GM23338 (cell line): ENCODE data around the gene NEU3. TPM values are rescaled to one million over a fixed set of nuclear protein-coding genes. Genes with fewer than 3 reads are reported as not detected.
"Not testable (repeated sequence)": the region's sequence is repeated elsewhere in the genome, so short reads cannot be mapped to it uniquely, and the experiment has no call there.

ENCODE experiments used
- ATAC-seq: fragments of 200-7000 bp; cut with Tn5 transposase; 3 replicates; pipeline ENCODE4 v1.9.1; 2020
- DNase-seq: peaks from one replicate; pipeline ENCODE4 v3.0.0-alpha.2; 2015; ENCODE audit warnings: low spot score
- H2AFZ ChIP-seq: fragments of 200-600 bp; sonication (generic); 2 replicates; pipeline ENCODE4 v1.8.0; 2016; ENCODE audit warnings: antibody characterized with exemption, mild to moderate bottlenecking, moderate library complexity
- H3F3A ChIP-seq: fragments of 200-600 bp; sonication (generic); replicated peaks from 2 replicates; pipeline ENCODE4 v1.8.0; 2017; ENCODE audit warnings: antibody characterized with exemption, mixed run types, low read depth
- H3K27ac ChIP-seq: fragments of 200-600 bp; sonication (generic); 2 replicates; pipeline ENCODE4 v1.6.1; 2016; ENCODE audit warnings: low read depth
- H3K27me3 ChIP-seq: fragments of 200-600 bp; sonication (generic); 2 replicates; pipeline ENCODE4 v1.8.0; 2016; ENCODE audit warnings: mild to moderate bottlenecking, mixed run types, moderate library complexity; ENCODE audit not compliant: insufficient read depth
- H3K36me3 ChIP-seq: fragments of 200-600 bp; sonication (generic); 2 replicates; pipeline ENCODE4 v1.8.0; 2016; ENCODE audit warnings: mild to moderate bottlenecking; ENCODE audit not compliant: insufficient read depth
- H3K4me1 ChIP-seq: fragments of 200-600 bp; sonication (generic); 2 replicates; pipeline ENCODE4 v1.8.0; 2016; ENCODE audit warnings: mild to moderate bottlenecking, moderate library complexity; ENCODE audit not compliant: insufficient read depth
- H3K4me2 ChIP-seq: fragments of 200-600 bp; sonication (generic); 2 replicates; pipeline ENCODE4 v1.7.1; 2017; ENCODE audit warnings: mixed run types
- H3K4me3 ChIP-seq: fragments of 200-600 bp; sonication (generic); 2 replicates; pipeline ENCODE4 v1.6.1; 2016; ENCODE audit warnings: mixed run types
- H3K79me2 ChIP-seq: fragments of 200-600 bp; sonication (generic); replicated peaks from 2 replicates; pipeline ENCODE4 v1.8.0; 2017; ENCODE audit warnings: mild to moderate bottlenecking; ENCODE audit not compliant: insufficient read depth
- H3K9me2 ChIP-seq: fragments of 200-600 bp; sonication (generic); 2 replicates; pipeline ENCODE4 v1.8.0; 2017; ENCODE audit not compliant: insufficient read depth
- H4K20me1 ChIP-seq: fragments of 200-600 bp; sonication (generic); replicated peaks from 2 replicates; pipeline ENCODE4 v1.8.0; 2017; ENCODE audit warnings: mild to moderate bottlenecking; ENCODE audit not compliant: insufficient read depth
- H3K27ac Mint-ChIP-seq: 2 replicates; pipeline ENCODE4 v1.8.0; 2020; ENCODE audit warnings: inconsistent platforms, mild to moderate bottlenecking, moderate library complexity, mixed read lengths
- H3K27me3 Mint-ChIP-seq: 3 replicates; pipeline ENCODE4 v1.8.0; 2022; ENCODE audit warnings: low read depth, mild to moderate bottlenecking, moderate library complexity, mixed read lengths, inconsistent platforms; ENCODE audit not compliant: insufficient read depth, poor library complexity
- H3K36me3 Mint-ChIP-seq: 3 replicates; pipeline ENCODE4 v1.8.0; 2021; ENCODE audit warnings: low read depth, mild to moderate bottlenecking, inconsistent platforms, moderate library complexity, mixed read lengths
- H3K4me1 Mint-ChIP-seq: 3 replicates; pipeline ENCODE4 v1.8.0; 2020; ENCODE audit warnings: mild to moderate bottlenecking, inconsistent platforms, mixed read lengths
- H3K4me3 Mint-ChIP-seq: 3 replicates; pipeline ENCODE4 v1.8.0; 2021; ENCODE audit warnings: moderate library complexity, mild to moderate bottlenecking, inconsistent platforms, mixed read lengths
- H3K9me3 Mint-ChIP-seq: 3 replicates; pipeline ENCODE4 v1.8.0; 2020; ENCODE audit warnings: moderate library complexity, mild to moderate bottlenecking, inconsistent platforms, mixed read lengths
- ETS1 ChIP-seq: IDR thresholded peaks from 2 replicates; pipeline ENCODE4 v1.6.1; 2016; ENCODE audit warnings: antibody characterized with exemption
- EZH2 ChIP-seq: fragments of 200-600 bp; sonication (generic); IDR thresholded peaks from one replicate; pipeline ENCODE4 v1.8.0; 2017; ENCODE audit warnings: antibody characterized with exemption, mild to moderate bottlenecking, low read depth; ENCODE audit not compliant: unreplicated experiment
- EZH2phosphoT487 ChIP-seq: fragments of 200-600 bp; sonication (generic); IDR thresholded peaks from one replicate; pipeline ENCODE4 v1.8.1; 2018; ENCODE audit warnings: antibody characterized with exemption; ENCODE audit not compliant: unreplicated experiment
- JUNB ChIP-seq: IDR thresholded peaks from one replicate; pipeline ENCODE4 v1.6.1; 2016; ENCODE audit warnings: antibody characterized with exemption; ENCODE audit not compliant: unreplicated experiment
- POLR2AphosphoS5 ChIP-seq: IDR thresholded peaks from 2 replicates; pipeline ENCODE4 v1.6.1; 2016; ENCODE audit warnings: antibody characterized with exemption, low read depth
- REST ChIP-seq: IDR thresholded peaks from one replicate; pipeline ENCODE4 v1.6.1; 2018; ENCODE audit warnings: antibody characterized with exemption; ENCODE audit not compliant: unreplicated experiment
- STAT1 ChIP-seq: IDR thresholded peaks from one replicate; pipeline ENCODE4 v1.6.1; 2016; ENCODE audit warnings: antibody characterized with exemption; ENCODE audit not compliant: unreplicated experiment
- ZNF331 ChIP-seq: fragments of 250-450 bp; sonication (Bioruptor Pico); IDR thresholded peaks from 2 replicates; pipeline ENCODE4 v1.5.0; 2020; ENCODE audit warnings: low read depth, mild to moderate bottlenecking, moderate library complexity
- polyA plus RNA-seq: library from polyadenylated mRNA; unstranded; fragments of >200 nt; fragmentation: Nextera tagmentation; extraction: Ambion mirVana; gene quantifications from 2 replicates; pipeline ENCODE4 v1.2.1, GENCODE V29; 2016
- total RNA-seq: library from RNA; depleted of rRNA; stranded (reverse); fragments of >200 nt; shearing (Covaris generic); gene quantifications from 2 replicates; pipeline ENCODE4 v1.2.3, GENCODE V29; 2014
- TF ChIP-seq, protein P1 (sequence below), 2 experiments: fragments of 200-600 bp in 1 of 2; sonication (generic) in 1 of 2; conservative IDR thresholded peaks; 2 replicates each; pipeline versions ENCODE4 v1.5.1 to v1.6.1; 2016 to 2017; ENCODE audit warnings: antibody characterized with exemption in 2 of 2, low read depth in 2 of 2, mild to moderate bottlenecking in 2 of 2, moderate library complexity in 1 of 2

NEU3 gene
- total and polyA plus RNA-seq, 2 experiments from 2014 or later = 2.8 to 25.9 TPM

- not testable (repeated sequence) for H3K4me1 ChIP-seq, H3K36me3 Mint-ChIP-seq
These were observed 1.4 kb downstream of the NEU3 start for GRCh38 chr11:74990150-74990549.

DNA sequence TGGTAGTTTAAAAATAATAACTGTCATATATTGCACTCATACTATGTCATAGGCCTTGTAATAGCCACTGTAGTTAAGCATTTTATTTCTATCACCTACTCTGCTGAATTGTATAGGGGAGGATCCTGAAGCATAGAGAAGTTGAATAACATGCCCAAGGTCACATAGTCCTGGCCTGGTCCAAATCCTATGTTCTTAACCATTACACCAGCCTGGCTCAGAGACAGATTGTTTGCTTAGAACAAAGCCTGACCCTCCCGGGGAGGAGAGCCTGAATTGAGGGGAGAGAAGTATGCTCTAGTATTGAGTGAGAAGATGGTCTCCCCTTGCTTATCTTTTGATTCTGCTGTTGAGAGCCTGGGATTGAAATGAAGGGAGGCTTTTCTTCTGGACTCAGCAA, 2.2 kb downstream of the NEU3 start:
- Histone ChIP-seq H3F3A (0 out of 2 replicates have a peak, but pooled peaks cover 4% of the 10 kb centered on the region), H3K4me2 (no peak overlapping the region), H3K4me3 (no peak overlapping the region), H3K4me1 (peaks cover 9% of the 10 kb centered on the region), H3K9me2 (no peaks in the 10 kb centered on the region), H3K36me3 (peaks cover 10% of the 10 kb centered on the region), H3K79me2 (peaks cover 36% of the 10 kb centered on the region), H3K27ac (no peak overlapping the region), H4K20me1 (peaks cover 8% of the 10 kb centered on the region; the same call in 1 of the 2 replicates), H2AFZ (no peak overlapping the region), H3K27me3 (no peaks in the 10 kb centered on the region)
- H3K4me3 Mint-ChIP-seq = no peak overlapping the region
- ATAC-seq = no peak
- no peak overlapping the region for H3K27ac Mint-ChIP-seq
- no peaks in the 10 kb centered on the region for H3K9me3 Mint-ChIP-seq
- DNase-seq = no peak
- 0 out of 3 replicates have a peak, but pooled peaks cover 3% of the 10 kb centered on the region for H3K36me3 Mint-ChIP-seq
- peaks cover 3% of the 10 kb centered on the region for H3K27me3 Mint-ChIP-seq
- H3K4me1 Mint-ChIP-seq = peaks cover 9% of the 10 kb centered on the region
- TF ChIP-seq, protein P1, sequence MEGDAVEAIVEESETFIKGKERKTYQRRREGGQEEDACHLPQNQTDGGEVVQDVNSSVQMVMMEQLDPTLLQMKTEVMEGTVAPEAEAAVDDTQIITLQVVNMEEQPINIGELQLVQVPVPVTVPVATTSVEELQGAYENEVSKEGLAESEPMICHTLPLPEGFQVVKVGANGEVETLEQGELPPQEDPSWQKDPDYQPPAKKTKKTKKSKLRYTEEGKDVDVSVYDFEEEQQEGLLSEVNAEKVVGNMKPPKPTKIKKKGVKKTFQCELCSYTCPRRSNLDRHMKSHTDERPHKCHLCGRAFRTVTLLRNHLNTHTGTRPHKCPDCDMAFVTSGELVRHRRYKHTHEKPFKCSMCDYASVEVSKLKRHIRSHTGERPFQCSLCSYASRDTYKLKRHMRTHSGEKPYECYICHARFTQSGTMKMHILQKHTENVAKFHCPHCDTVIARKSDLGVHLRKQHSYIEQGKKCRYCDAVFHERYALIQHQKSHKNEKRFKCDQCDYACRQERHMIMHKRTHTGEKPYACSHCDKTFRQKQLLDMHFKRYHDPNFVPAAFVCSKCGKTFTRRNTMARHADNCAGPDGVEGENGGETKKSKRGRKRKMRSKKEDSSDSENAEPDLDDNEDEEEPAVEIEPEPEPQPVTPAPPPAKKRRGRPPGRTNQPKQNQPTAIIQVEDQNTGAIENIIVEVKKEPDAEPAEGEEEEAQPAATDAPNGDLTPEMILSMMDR (conservative IDR thresholded peaks at IDR 0.05; ENCODE audit: low read depth in 2 of 2) = no peak
- TF ChIP-seq POLR2AphosphoS5 = no peak
- no peak for TF ChIP-seq EZH2
- no peak for TF ChIP-seq JUNB
- no peak for TF ChIP-seq ETS1
- no peak for TF ChIP-seq STAT1
- no peak for TF ChIP-seq ZNF331 (CRISPR knock-in tag)
- no peak for TF ChIP-seq EZH2phosphoT487
- no peak for TF ChIP-seq REST

More at GRCh38 chr11:74990150-74990549, 1.4 kb downstream of the NEU3 start:
- Histone ChIP-seq H3K4me2 (peak overlapping the region; percentile 94; the same call in 1 of the 2 replicates), H3K79me2 (peaks cover 36% of the 10 kb centered on the region), H3K4me3 (peak overlapping the region; percentile 98; the same call in 1 of the 2 replicates)
- not testable (repeated sequence) for H3F3A ChIP-seq, H3K9me3 Mint-ChIP-seq, H3K27me3 Mint-ChIP-seq, H3K36me3 ChIP-seq, H2AFZ ChIP-seq, DNase-seq, H4K20me1 ChIP-seq, H3K9me2 ChIP-seq, H3K4me1 Mint-ChIP-seq, ATAC-seq, H3K27me3 ChIP-seq, H3K27ac ChIP-seq, H3K27ac Mint-ChIP-seq
- H3K4me3 Mint-ChIP-seq = peak overlapping the region; percentile 95
